CD4-positive, alpha-beta T cell (primary cell): ENCODE data around the gene DIPK1A. TPM values are rescaled to one million over a fixed set of nuclear protein-coding genes. Genes with fewer than 3 reads are reported as not detected.

Source experiments
- ATAC-seq: fragments of 200-7000 bp; cut with Tn5 transposase; one replicate; pipeline ENCODE4 v1.10.0; 2022; ENCODE audit warnings: mild to moderate bottlenecking; ENCODE audit not compliant: poor library complexity
- CTCF ChIA-PET: fragments of 350-600 bp; sonication (Branson Sonifier 250); formaldehyde crosslinking; loops from one replicate; lab custom pipeline; 2021; ENCODE audit warnings: antibody characterized with exemption, inconsistent platforms; lab: Charles Lee
- POLR2A ChIA-PET: fragments of 350-600 bp; sonication (Branson Sonifier 250); formaldehyde crosslinking; loops from one replicate; lab custom pipeline; 2021; ENCODE audit warnings: antibody characterized with exemption, inconsistent platforms; lab: Charles Lee
- DNase-seq, 14 experiments: peaks; one replicate each; pipeline ENCODE4 v3.0.0-alpha.2; 2013 to 2020; ENCODE audit warnings: mixed read lengths in 2 of 14
- H3K27ac ChIP-seq, 2 donors: one replicate each; pipeline versions ENCODE4 v1.5.1 to v1.7.0; 2013; ENCODE audit warnings: low read length in 2 of 2, low read depth in 1 of 2, mild to moderate bottlenecking in 1 of 2
- H3K27me3 ChIP-seq, 2 experiments: 1 replicate in 1 of 2; 2 replicates in 1 of 2; pipeline versions ENCODE4 v1.6.1 to v1.7.0; 2013; ENCODE audit warnings: low read length in 2 of 2, control low read depth in 1 of 2, mild to moderate bottlenecking in 1 of 2, moderate library complexity in 1 of 2; ENCODE audit not compliant: insufficient read depth in 2 of 2, control insufficient read depth in 1 of 2
- H3K36me3 ChIP-seq: one replicate; pipeline ENCODE4 v1.6.1; 2013; ENCODE audit warnings: low read length, control low read depth; ENCODE audit not compliant: insufficient read depth
- H3K4me1 ChIP-seq: one replicate; pipeline ENCODE4 v1.6.1; 2013; ENCODE audit warnings: low read length, control low read depth; ENCODE audit not compliant: insufficient read depth
- H3K4me3 ChIP-seq: one replicate; pipeline ENCODE4 v1.5.1; 2013; ENCODE audit warnings: mild to moderate bottlenecking, low read length, moderate library complexity
- H3K9me3 ChIP-seq, 2 experiments: 1 replicate in 1 of 2; 2 replicates in 1 of 2; pipeline versions ENCODE4 v1.6.1 to v1.7.0; 2013; ENCODE audit warnings: low read length in 2 of 2, mild to moderate bottlenecking in 2 of 2, control low read depth in 1 of 2, moderate library complexity in 1 of 2; ENCODE audit not compliant: control insufficient read depth in 1 of 2, insufficient read depth in 1 of 2
- H3K27ac Mint-ChIP-seq: one replicate; pipeline ENCODE4 v1.8.0; 2020; ENCODE audit warnings: mixed read lengths
- H3K27me3 Mint-ChIP-seq: one replicate; pipeline ENCODE4 v1.8.0; 2021; ENCODE audit warnings: mixed read lengths
- H3K36me3 Mint-ChIP-seq: one replicate; pipeline ENCODE4 v1.8.0; 2021; ENCODE audit warnings: low read depth, mixed read lengths
- H3K4me1 Mint-ChIP-seq: one replicate; pipeline ENCODE4 v1.8.0; 2021; ENCODE audit warnings: low read depth, mixed read lengths
- H3K4me3 Mint-ChIP-seq: one replicate; pipeline ENCODE4 v1.8.0; 2020; ENCODE audit warnings: mild to moderate bottlenecking, mixed read lengths
- H3K9me3 Mint-ChIP-seq: one replicate; pipeline ENCODE4 v1.8.0; 2020; ENCODE audit warnings: mixed read lengths
- intact Hi-C, 2 experiments: fragments of 100-400 bp; cut with DNase I in 1 of 2; cut with micrococcal nuclease in 1 of 2; formaldehyde crosslinking; loops; one replicate each; pipeline versions ENCODE4 v1.15.1 to v1.9.0; 2023 to 2025; cut with DNase I, micrococcal nuclease
- polyA plus RNA-seq, 2 donors: library from polyadenylated mRNA; unstranded; fragments of 120-200 nt; gene quantifications; one replicate each; pipeline ENCODE4 v1.2.1, GENCODE V29; 2013
- total RNA-seq, 174 experiments: library from RNA in 2 of 174; stranded (reverse) in 2 of 174; gene quantifications; one replicate each; pipeline ENCODE4 v1.2.3 and lab custom pipeline; 2021 to 2026
- TF ChIP-seq, protein P1 (sequence below): fragments of 200-600 bp; IDR thresholded peaks from one replicate; pipeline ENCODE4 v1.8.0; 2022; ENCODE audit warnings: antibody characterized with exemption, mild to moderate bottlenecking

Gene DIPK1A
- 1 to 10 TPM; 7.0 to 7.3 TPM for total RNA-seq
- 12.0 TPM for polyA plus RNA-seq (2013, experiment 1 of 2)
- polyA plus RNA-seq (2013, experiment 2 of 2) = 13.4 TPM
- 7.8 to 103 (median 27.7) reads per million in 172 experiments for total RNA-seq (lab: John Stamatoyannopoulos, UW)

DNA sequence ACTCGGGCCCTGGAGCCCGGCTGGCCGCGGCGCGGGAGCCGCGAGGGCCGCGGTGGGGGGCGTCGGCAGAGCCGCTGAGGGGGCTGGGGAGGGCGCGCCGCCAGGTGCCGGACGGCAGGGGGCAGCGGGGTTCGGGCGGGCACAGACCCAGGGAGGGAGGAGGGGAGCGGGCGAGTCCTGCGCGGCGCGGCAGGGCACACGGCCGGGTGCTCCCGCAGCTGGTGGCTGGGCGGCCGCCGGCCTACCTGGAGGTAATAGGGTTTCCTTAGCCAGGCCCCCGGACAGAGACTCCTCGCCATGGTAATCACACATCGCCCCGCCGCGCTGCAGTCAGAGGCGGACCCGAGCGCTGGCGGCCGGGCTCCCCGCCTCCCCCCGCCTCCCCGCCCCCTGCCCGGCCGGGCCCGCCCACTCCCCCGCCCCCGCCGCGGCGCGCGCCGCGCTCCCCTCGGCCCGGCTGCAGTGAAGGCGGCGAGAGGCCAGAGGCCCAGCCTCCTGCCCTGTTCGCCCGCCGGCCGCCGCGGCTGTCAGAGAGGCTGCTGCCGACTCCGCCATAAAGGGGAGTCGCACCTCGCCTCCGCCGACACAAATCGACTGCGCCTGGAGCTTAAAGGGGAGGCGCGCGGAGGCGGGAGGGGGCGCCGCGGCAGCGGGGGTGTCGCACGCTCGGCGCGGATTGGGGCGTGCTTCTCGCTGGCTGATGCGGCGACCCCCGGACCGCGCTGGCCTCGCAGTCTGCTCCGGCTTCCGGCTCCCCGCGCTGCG, at the start of gene DIPK1A:
TSS of gene DIPK1A (minus strand) at position 332 of the 765 bp plus-strand sequence. CDS start at position 299, 33 bp downstream.
- no peaks in the 10 kb centered on the region for H3K27me3 Mint-ChIP-seq
- Histone ChIP-seq H3K27me3 (no peaks in the 10 kb centered on the region), H3K9me3 (no peaks in the 10 kb centered on the region), H3K4me1 (peaks cover 70% of the 10 kb centered on the region), H3K36me3 (no peaks in the 10 kb centered on the region), H3K4me3 (peak within 1 kb of the TSS; percentile 88), H3K27ac (peak within 1 kb of the TSS; percentile 96 to 99)
- H3K4me3 Mint-ChIP-seq = peak within 1 kb of the TSS; percentile 96
- peaks cover 36% of the 10 kb centered on the region for H3K4me1 Mint-ChIP-seq
- peak; percentile 17 for ATAC-seq
- CTCF ChIA-PET = interaction anchor here (0.8 to 10.4 kb wide), 18 partner anchors 10 to 129 kb away, joined by 3 to 105 read pairs (median 6); partner anchors contain the start of genes MTF2 and RPL5
- peak; percentile 61 to 89 (median 72) for DNase-seq
- peak within 1 kb of the TSS; percentile 99 for H3K27ac Mint-ChIP-seq
- intact Hi-C loops = loop anchor here (2.0 to 10.0 kb wide), 9 partner anchors 33 to 1937 kb away; partner anchors contain the start of genes ABCD3 (in 1 of the 2), CCDC18 (in 1 of the 2), MTF2 (in 1 of the 2) and TMED5 (in 1 of the 2)
- peaks cover 13% of the 10 kb centered on the region for H3K36me3 Mint-ChIP-seq
- no peaks in the 10 kb centered on the region for H3K9me3 Mint-ChIP-seq
- TF ChIP-seq, protein P1, sequence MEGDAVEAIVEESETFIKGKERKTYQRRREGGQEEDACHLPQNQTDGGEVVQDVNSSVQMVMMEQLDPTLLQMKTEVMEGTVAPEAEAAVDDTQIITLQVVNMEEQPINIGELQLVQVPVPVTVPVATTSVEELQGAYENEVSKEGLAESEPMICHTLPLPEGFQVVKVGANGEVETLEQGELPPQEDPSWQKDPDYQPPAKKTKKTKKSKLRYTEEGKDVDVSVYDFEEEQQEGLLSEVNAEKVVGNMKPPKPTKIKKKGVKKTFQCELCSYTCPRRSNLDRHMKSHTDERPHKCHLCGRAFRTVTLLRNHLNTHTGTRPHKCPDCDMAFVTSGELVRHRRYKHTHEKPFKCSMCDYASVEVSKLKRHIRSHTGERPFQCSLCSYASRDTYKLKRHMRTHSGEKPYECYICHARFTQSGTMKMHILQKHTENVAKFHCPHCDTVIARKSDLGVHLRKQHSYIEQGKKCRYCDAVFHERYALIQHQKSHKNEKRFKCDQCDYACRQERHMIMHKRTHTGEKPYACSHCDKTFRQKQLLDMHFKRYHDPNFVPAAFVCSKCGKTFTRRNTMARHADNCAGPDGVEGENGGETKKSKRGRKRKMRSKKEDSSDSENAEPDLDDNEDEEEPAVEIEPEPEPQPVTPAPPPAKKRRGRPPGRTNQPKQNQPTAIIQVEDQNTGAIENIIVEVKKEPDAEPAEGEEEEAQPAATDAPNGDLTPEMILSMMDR = no peak
- POLR2A ChIA-PET = interaction anchor here (0.7 to 5.8 kb wide), 34 partner anchors 8 to 885 kb away, joined by 3 to 159 read pairs (median 7); partner anchors contain the start of genes DR1, MTF2 and RPL5

DNA sequence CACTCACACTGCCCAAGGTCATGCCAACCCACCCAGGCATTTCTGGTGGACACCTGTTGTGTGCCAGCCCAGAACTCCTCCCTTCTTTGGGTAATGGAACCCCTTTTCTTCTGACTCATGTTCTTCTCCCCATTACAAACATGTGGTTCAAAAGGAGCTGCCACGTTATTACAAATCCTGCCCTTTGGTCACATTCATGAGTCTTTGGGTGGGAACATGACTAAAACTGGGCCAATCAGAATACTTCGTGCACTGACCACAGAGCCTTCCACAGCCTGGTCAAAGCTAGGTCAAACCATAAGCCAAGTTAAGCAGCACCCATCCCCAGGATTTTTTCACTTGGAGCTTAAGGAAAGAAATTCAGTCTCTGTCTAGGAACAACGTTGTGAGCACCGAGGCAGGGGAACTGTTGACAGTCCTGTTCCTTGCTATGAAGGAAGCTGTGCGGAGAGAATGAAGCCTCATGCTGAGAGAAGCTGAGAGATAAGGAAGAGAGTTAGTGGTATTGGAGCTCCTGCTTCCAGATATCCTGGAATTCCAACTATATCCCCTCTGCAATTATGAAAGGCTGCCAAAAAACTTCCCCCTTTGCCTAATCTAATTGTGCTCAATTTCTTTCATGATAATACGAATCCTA, 46.8 kb upstream of the DIPK1A start:
- Mint-ChIP-seq H3K36me3 (no peaks in the 10 kb centered on the region), H3K27me3 (peaks cover 4% of the 10 kb centered on the region), H3K4me1 (peaks cover 9% of the 10 kb centered on the region), H3K9me3 (no peaks in the 10 kb centered on the region), H3K4me3 (no peak overlapping the region), H3K27ac (no peak overlapping the region)
- no peak overlapping the region for H3K4me3 ChIP-seq
- POLR2A ChIA-PET = no interaction called here
- H3K9me3 ChIP-seq = no peaks in the 10 kb centered on the region
- no peak for ATAC-seq
- H3K4me1 ChIP-seq = no peaks in the 10 kb centered on the region
- no peak overlapping the region for H3K27ac ChIP-seq
- H3K27me3 ChIP-seq = peaks cover 0 to 1% of the 10 kb centered on the region in 2 experiments
- intact Hi-C loops = no loop called here
- TF ChIP-seq, protein P1 = no peak
- CTCF ChIA-PET = interaction anchor here (0.6 kb wide), 1 partner anchor 54 kb away, joined by 3 read pairs; no protein-coding TSS in a partner anchor
- no peak for DNase-seq
- no peaks in the 10 kb centered on the region for H3K36me3 ChIP-seq

DNA sequence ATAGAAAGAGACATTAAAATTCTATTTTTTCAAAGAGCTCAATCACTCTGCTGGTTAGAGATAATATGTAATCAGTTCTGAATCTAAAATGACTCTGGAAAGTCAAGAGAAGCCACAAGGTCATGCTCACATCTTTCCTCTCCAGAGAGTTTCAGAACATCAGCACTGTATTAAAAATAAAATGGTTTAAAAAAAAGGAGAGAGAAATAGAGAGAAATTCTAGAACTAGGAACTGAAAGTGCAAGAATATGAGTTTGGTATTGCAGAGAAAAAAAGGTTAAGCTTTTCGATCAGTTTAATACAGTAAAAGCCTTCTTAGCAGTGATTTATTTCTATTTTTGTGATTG, 44.0 kb upstream of the DIPK1A start:
- Mint-ChIP-seq H3K27me3 (peaks cover 4% of the 10 kb centered on the region), H3K4me1 (peaks cover 9% of the 10 kb centered on the region), H3K36me3 (no peaks in the 10 kb centered on the region), H3K4me3 (no peak overlapping the region), H3K9me3 (no peaks in the 10 kb centered on the region), H3K27ac (no peak overlapping the region)
- intact Hi-C loops = no loop called here
- ChIA-PET POLR2A (interaction anchor here (0.7 kb wide), 1 partner anchor 173 kb away, joined by 3 read pairs; no protein-coding TSS in a partner anchor), CTCF (interaction anchor here (1.4 kb wide), 1 partner anchor 11 kb away, joined by 4 read pairs; no protein-coding TSS in a partner anchor)
- Histone ChIP-seq H3K4me3 (no peak overlapping the region), H3K27me3 (peaks cover 0 to 4% of the 10 kb centered on the region in 2 experiments), H3K4me1 (no peaks in the 10 kb centered on the region), H3K27ac (no peak overlapping the region), H3K36me3 (no peaks in the 10 kb centered on the region), H3K9me3 (no peaks in the 10 kb centered on the region)
- DNase-seq (no peak), ATAC-seq (no peak)
- TF ChIP-seq, protein P1 = no peak
